Measurements from ENCODE around the gene HOXA5. TPM values are rescaled to one million over a fixed set of nuclear protein-coding genes. Genes with fewer than 3 reads are reported as not detected.

Gene HOXA5
- total RNA-seq, 1 experiment from 2014 or later: 7.4 TPM

DNA sequence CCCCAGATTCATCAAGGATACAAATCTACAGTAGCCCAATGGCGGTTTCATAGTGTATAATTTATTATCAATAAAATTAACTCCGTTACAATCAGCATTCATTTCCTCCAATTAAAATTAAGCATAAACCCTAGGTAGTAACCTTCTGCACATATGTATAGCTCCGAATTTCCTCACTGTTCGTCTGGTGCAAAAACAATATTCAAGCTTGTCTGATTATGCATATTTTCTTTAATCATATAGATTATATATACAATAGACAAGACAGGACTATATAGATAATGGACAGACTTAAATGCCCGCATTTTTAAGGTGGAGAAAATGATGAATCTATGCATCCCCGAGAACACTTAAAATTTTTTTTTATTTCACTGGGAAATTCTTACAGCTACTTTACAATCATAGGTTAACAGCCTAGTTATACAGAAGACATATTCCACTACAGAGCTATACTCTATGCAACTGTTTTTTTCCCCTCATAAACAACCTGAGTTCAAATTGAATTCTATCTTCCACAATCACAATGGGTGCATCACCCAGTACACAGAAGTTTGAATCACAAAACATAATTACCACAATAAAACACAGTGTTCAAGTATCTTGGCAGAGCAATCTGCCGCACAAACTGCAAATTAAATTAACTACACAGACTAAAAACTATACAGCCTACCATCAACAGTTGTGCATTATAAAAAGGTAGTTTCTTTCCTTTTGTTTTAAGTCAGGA, 19.2 kb upstream of the HOXA5 start:
- no TSS peak for BruUV-seq (replicated peaks)
- CTCF ChIA-PET: interaction anchor here (0.6 to 3.5 kb wide), 22 partner anchors 9 to 1268 kb away, joined by 3 to 57 read pairs (median 6); partner anchors contain the start of genes HOXA3, HOXA5 and HOXA6
- H3K4me1 Mint-ChIP-seq (ENCODE audit: insufficient read depth, unreplicated experiment): peaks cover 6% of the 10 kb centered on the region
- intact Hi-C loops (cut with micrococcal nuclease): no loop called here
- POLR2A ChIA-PET: interaction anchor here (0.6 to 5.1 kb wide), 23 partner anchors 9 to 964 kb away, joined by 3 to 65 read pairs (median 4); partner anchors contain the start of genes CBX3, HNRNPA2B1, HOXA1 and HOXA4
- peak overlapping the region; percentile 76 for H3K27ac Mint-ChIP-seq (ENCODE audit: low read depth, unreplicated experiment)
- H3K4me3 Mint-ChIP-seq (ENCODE audit: unreplicated experiment): peak overlapping the region; percentile 84
- H3K9me3 Mint-ChIP-seq (ENCODE audit: unreplicated experiment): no peaks in the 10 kb centered on the region
- H3K27me3 Mint-ChIP-seq (ENCODE audit: insufficient read depth, unreplicated experiment): no peaks in the 10 kb centered on the region
- TF ChIP-seq CTCF (IDR thresholded peaks at IDR 0.05; ENCODE audit: unreplicated experiment): no peak
- peaks cover 15% of the 10 kb centered on the region for H3K36me3 Mint-ChIP-seq (ENCODE audit: insufficient read depth, unreplicated experiment)
- DNase-seq (ENCODE audit: unreplicated experiment): peak; percentile 31

- no peak for TF ChIP-seq CTCF (IDR thresholded peaks at IDR 0.05; ENCODE audit: unreplicated experiment)
- Mint-ChIP-seq H3K36me3 (ENCODE audit: insufficient read depth, unreplicated experiment) (peaks cover 15% of the 10 kb centered on the region), H3K9me3 (ENCODE audit: unreplicated experiment) (no peaks in the 10 kb centered on the region), H3K4me1 (ENCODE audit: insufficient read depth, unreplicated experiment) (peaks cover 6% of the 10 kb centered on the region), H3K27ac (ENCODE audit: low read depth, unreplicated experiment) (peak overlapping the region; percentile 76), H3K4me3 (ENCODE audit: unreplicated experiment) (peak overlapping the region; percentile 84), H3K27me3 (ENCODE audit: insufficient read depth, unreplicated experiment) (no peaks in the 10 kb centered on the region)
- ChIA-PET POLR2A (interaction anchor here (0.6 to 5.1 kb wide), 22 partner anchors 10 to 963 kb away, joined by 3 to 65 read pairs (median 6); partner anchors contain the start of genes CBX3, HNRNPA2B1, HOXA1 and HOXA4), CTCF (interaction anchor here (0.5 to 3.5 kb wide), 29 partner anchors 10 to 1267 kb away, joined by 3 to 57 read pairs (median 5); partner anchors contain the start of genes HOXA3, HOXA4, HOXA5 and HOXA6)
- DNase-seq (ENCODE audit: unreplicated experiment): peak; percentile 39
- no TSS peak for BruUV-seq (replicated peaks)
- intact Hi-C loops (cut with micrococcal nuclease): loop anchor here (1.0 kb wide), 4 partner anchors 12 to 793 kb away; no protein-coding TSS in a partner anchor
Observed at GRCh38 chr7:27161721-27162560, 18.5 kb upstream of the HOXA5 start.

DNA sequence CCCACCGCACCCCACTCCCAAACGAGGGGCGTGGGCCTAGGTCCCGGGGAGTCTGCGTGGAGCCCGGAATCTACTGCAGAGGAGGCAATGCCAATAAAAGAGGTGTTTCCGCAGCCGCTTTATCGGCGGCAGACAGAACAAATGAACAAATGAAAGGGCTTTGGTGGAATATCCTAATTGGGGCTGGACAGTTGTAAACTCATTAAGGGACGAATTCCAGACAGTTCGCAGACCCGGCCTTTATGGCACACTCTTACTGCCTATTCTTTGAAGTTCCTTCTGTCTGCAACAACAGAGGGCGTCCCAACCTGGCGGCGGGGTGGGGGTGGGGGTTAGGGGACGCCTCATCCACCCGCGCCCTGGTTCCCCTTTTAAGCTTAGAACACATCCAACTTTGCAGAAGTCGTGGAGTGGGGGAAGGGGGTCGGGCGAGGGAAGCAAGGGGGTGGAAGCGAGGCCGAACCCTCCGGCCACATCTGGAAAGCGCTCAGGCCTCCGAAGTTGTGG, 17.8 kb upstream of the HOXA5 start:
- no peaks in the 10 kb centered on the region for H3K9me3 Mint-ChIP-seq (ENCODE audit: unreplicated experiment)
- intact Hi-C loops (cut with micrococcal nuclease): loop anchor here (1.0 kb wide), 4 partner anchors 11 to 792 kb away; no protein-coding TSS in a partner anchor
- ChIA-PET POLR2A (interaction anchor here (0.6 to 5.1 kb wide), 18 partner anchors 10 to 1210 kb away, joined by 3 to 65 read pairs (median 6); partner anchors contain the start of genes HOXA5 and HOXA6), CTCF (interaction anchor here (0.5 to 3.5 kb wide), 30 partner anchors 11 to 1356 kb away, joined by 3 to 57 read pairs (median 4); partner anchors contain the start of genes HOXA3, HOXA4 and HOXA6)
- H3K27me3 Mint-ChIP-seq (ENCODE audit: insufficient read depth, unreplicated experiment): no peaks in the 10 kb centered on the region
- peaks cover 6% of the 10 kb centered on the region for H3K4me1 Mint-ChIP-seq (ENCODE audit: insufficient read depth, unreplicated experiment)
- peak overlapping the region; percentile 84 for H3K4me3 Mint-ChIP-seq (ENCODE audit: unreplicated experiment)
- H3K36me3 Mint-ChIP-seq (ENCODE audit: insufficient read depth, unreplicated experiment): peaks cover 15% of the 10 kb centered on the region
- H3K27ac Mint-ChIP-seq (ENCODE audit: low read depth, unreplicated experiment): no peak overlapping the region
- no peak for DNase-seq (ENCODE audit: unreplicated experiment)
- TF ChIP-seq CTCF (IDR thresholded peaks at IDR 0.05; ENCODE audit: unreplicated experiment): no peak
- no TSS peak for BruUV-seq (replicated peaks)

All from MCF 10A (cell line).